Medulla oblongata (tissue), 1 donor: ENCODE data around the gene IL7R.

Source experiments
- DNase-seq: peaks from one replicate; pipeline ENCODE4 v3.0.0-alpha.2; 2015; ENCODE audit errors: extremely low spot score

The IL7R gene

GRCh38 chr5:35908228-35908627, 51.5 kb downstream of the IL7R start:
- DNase-seq = no peak

GRCh38 chr5:35908814-35909213, 52.1 kb downstream of the IL7R start:
- DNase-seq = no peak

GRCh38 chr5:35919191-35919590, 62.5 kb downstream of the IL7R start:
- DNase-seq = no peak

GRCh38 chr5:35920890-35921289, 64.2 kb downstream of the IL7R start:
- DNase-seq = no peak

GRCh38 chr5:35921930-35922329, 65.2 kb downstream of the IL7R start:
- DNase-seq = no peak

GRCh38 chr5:35922468-35922867, 65.8 kb downstream of the IL7R start:
- DNase-seq = no peak

- DNase-seq = no peak
These were observed 67.6 kb downstream of the IL7R start for GRCh38 chr5:35924122-35924949.

GRCh38 chr5:35924950-35925722, 68.4 kb downstream of the IL7R start:
- peak; percentile 72 for DNase-seq

GRCh38 chr5:35926389-35927051, 69.8 kb downstream of the IL7R start:
- peak; percentile 79 for DNase-seq
